HG03108 (cell line): ENCODE measurements around the gene OR5A2.
A peak's percentile ranks its signal among the peaks of the same experiment; 100 is the strongest.
"Not testable (repeated sequence)": the region's sequence is repeated elsewhere in the genome, so short reads cannot be mapped to it uniquely, and the experiment has no call there.

Source experiments
- ATAC-seq: cut with Tn5 transposase; IDR thresholded peaks from one replicate; pipeline ENCODE4 v1.9.1; 2021; ENCODE audit warnings: moderate library complexity; ENCODE audit not compliant: unreplicated experiment

OR5A2 gene, protein sequence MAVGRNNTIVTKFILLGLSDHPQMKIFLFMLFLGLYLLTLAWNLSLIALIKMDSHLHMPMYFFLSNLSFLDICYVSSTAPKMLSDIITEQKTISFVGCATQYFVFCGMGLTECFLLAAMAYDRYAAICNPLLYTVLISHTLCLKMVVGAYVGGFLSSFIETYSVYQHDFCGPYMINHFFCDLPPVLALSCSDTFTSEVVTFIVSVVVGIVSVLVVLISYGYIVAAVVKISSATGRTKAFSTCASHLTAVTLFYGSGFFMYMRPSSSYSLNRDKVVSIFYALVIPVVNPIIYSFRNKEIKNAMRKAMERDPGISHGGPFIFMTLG

DNA sequence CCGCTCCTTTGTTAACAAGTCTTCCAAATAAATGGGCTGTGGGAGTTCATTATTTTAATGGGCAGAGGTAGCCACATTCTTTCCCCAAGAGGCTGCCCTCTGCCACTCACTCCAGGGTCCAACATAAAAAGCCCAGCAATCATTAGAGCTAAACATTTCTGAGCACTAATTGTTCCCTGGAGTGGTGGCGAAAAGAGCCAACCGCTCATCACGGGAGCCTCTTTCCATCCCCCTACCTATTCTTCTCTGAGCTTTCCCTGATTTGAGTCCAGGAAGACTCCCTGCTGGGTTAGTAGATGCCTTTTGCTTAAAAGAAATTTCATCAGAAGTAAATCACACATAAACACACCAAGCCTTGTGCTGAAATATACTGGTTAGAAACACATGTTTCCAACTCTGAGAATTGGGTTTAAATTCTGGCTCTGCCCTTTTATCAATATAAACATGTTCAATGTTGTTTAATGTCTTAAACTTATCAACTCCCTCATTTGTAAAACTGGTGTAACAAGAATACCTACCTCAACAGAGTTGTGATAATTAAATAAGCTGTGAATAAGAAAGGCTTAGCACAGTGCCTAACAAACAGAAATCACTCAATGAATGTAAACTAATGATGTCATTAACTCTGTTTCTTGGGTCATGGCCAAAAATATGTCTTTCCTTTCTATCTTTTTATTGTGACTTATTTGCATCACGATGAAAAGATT lies at the start of gene OR5A2:
Gene OR5A2, minus strand, starts transcription at position 53 of the 707 bp plus-strand sequence. CDS start 3,460 bp downstream, outside the sequence.
- no peak for ATAC-seq

DNA sequence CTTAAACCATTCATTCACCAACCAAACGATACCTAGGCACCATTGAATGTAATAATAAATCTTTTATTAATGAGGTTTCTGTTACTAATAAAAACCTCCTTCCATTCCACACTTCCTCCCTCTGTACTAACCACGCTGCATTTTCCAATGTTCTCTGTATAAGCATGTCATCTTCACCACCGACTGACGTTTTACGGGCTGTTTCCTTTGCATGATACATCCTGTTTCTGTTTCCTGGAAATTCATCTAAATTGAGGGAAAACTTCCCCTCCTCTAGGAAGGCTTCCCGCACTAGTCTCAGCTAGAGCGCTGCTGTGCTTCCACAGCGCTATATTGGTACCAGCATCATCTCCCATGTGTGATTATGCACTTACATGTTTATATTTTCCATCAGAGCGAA lies 49.0 kb upstream of the OR5A2 start:
- no peak for ATAC-seq

DNA sequence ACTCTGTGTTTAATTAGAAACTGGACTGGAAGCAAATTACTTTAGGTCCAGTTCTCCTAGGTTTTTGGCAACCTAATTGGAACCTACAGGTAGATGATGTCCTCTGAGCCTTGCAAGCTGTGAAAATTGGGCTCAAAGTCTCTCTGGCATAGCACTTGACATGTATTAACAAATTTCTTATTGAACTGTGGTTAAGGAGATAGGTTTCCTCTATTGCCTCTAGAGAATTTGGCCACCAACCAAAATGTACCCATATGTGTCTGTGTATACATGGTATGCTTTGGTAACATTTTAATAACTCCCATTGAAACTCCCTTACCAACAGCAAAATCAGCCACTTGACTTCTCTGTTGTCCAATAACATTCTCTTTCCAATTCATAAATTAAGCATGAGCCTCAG lies 46.8 kb upstream of the OR5A2 start, which contains the start of gene OR4D10:
Gene OR4D10, plus strand, starts transcription at position 301 of the 400 bp plus-strand sequence. CDS start 4,115 bp downstream, outside the sequence.
- ATAC-seq: no peak

DNA sequence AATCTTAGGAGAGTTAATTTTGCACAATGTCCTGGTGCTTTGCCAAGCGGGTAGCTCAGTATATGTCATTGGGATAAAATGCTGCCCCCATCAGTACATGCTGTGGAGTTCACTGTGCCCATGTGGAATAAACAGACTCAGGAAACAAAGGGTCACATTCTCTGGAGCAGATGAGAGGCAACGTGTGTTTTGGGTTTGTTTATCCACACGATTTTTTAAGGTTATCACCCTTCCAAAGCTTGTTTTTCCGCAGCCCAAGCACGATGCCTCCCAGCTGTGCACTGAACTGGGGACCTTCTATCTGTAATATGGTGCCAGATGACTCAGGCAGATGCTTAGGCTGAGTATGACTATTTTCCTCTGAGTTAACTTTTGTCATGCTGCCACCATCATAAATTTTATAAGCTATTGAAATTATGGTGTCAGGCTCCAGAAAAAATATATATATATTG lies 37.0 kb upstream of the OR5A2 start:
- no peak for ATAC-seq

DNA sequence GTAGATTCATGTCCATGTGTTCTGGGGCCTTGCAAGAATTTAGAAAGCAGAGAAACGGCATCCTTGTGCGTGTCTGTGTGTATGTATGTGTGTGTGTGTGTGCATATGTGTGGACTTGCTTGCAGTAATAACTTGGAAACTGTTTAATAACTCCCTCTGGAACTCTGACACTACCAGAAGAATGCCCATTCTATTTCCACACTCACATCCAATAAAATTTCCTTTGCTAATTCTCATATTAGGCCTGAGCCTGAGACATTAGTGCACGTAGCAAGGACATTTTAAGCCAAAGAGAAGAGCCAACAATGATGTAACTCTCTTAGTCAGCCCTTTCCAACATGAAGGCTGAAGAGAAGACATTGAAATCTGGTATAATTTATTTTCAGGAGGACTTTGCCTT lies 33.7 kb upstream of the OR5A2 start:
- no peak for ATAC-seq

DNA sequence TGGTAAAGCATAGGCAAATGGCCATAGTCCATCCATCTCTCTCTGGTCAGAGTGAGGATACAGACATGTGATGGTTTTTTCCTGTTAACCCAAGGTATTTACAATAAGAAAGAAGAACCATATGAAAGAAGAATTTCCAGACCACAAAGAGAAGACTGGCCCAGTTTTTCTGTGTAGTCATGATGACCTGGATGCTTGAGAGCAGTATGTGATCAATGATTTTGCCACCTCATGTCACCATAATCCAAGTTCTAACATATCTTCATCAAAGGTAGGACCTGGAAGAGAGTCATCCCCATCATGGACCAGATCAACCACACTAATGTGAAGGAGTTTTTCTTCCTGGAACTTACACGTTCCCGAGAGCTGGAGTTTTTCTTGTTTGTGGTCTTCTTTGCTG lies 30.4 kb upstream of the OR5A2 start, which contains the start of gene OR4D6:
Gene OR4D6, plus strand, starts transcription at position 301 of the 400 bp plus-strand sequence. Its CDS starts 0 bp downstream, at position 301.
- no peak for ATAC-seq

DNA sequence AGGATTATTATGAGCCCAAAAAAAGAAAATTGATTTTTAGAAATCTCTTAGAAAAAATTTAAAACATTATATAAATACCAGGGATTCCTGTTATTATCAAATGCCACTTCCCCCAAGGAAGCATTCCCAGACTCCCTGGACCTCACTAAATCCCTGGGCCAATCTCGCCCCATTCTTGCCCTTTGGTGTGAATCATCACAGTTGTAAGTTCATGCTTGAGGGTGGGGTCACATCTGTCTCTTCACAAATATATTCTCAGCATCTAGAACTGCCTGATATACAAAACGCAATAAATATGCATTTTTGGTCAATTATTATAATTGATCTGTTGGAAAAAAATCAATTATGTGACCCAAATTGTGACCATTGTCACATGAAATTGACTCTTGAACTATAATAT lies 22.3 kb upstream of the OR5A2 start:
- ATAC-seq: no peak

DNA sequence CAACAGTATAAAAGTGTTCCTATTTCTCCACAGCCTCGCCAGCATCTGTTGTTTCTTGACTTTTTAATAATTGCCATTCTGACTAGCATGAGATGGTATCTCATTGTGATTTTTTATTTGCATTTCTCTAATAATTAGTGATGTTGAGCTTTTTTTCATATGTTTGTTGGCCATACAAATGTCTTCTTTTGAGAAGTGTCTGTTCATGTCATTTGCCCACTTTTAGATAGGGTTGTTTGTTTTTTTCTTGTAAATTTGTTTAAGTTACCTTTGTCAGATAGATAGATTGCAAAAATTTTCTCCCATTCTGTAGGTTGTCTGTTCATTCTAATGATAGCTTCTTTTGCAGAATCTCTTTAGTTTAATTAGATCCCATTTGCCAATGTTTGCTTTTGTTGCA lies 19.4 kb upstream of the OR5A2 start:
- ATAC-seq: not testable (repeated sequence)

DNA sequence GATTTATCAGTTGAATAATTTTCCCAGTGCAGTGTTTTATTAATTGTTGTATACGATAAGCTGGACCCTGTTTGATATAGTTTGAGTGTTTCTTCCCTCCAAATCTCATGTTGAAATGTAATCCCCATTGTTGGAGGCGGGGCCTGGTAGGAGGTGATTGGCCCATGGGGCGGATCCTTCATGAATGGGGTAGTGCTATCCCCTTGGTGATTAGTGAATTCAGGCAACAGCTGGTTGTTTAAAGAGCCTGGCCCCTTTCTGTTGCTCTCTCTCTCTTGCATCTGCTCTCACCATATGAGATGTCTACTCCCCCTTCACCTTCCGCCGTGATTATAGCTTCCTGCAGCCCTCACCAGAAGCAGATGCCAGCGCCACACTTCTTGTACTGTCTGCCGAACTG lies 11.6 kb upstream of the OR5A2 start:
- no peak for ATAC-seq

DNA sequence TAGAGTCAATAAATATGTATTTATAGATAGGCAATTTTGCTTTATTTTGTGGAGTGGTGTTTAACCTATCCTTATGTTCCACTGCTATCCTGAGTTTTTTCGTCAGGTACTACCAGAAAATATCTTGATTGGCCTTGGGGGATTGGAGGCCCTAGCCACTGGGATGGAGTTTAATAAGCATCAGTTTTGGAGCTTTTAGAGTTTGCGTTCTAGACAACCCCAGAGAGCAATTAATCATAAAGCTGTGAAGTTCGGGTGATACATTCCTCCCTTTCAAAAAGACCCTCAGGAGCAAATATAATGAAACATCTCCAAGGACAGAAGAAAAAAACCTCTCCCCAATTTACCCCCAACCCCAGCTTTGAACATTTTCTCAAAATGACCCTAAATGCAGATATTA lies 10.0 kb upstream of the OR5A2 start, which contains the start of gene OR5A1:
Gene OR5A1, plus strand, starts transcription at position 301 of the 400 bp plus-strand sequence. CDS start 6,700 bp downstream, outside the sequence.
- no peak for ATAC-seq

DNA sequence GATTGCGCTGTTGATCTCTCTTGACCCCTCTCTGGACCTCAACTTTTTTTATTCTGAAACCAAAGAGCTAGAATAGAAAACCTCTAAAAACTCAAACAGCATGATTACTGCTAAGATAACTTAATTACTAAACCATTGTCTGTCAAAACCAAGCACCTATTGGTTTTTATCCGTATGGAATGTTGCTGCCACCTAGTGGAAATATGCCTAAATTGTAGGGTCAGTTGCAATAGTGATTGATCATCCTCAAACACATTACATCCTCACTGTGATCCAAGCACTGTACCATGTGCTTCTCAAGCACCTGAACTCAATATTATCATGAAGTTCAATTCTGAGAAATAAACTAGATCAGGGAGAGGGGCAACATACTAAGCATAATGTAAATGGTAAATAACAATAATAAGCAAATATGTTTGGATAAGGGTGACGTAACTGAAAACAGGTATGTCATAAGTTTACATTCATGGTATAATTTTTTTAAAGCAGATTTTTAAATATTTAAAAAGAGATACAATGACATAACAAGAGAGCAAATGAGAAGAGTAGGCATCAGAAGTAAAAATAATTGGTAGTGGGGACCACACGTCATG lies 3.8 kb upstream of the OR5A2 start:
- ATAC-seq: peak; percentile 72

DNA sequence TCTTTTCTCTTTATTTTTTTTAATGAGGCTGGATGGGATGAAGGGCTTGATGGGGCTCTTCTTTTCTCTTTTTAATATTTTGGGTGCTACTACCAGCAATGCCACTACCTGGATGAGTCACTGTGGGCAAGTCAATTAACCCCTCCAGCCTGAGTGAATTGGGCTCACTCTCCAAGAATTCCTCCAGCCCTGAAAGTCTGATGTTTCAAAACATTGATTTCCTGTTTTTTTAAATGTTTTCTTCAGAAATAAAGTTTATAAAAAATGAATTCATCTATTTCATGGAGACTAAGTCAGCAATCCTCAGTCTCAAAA lies 812 bp upstream of the OR5A2 start:
- no peak for ATAC-seq

DNA sequence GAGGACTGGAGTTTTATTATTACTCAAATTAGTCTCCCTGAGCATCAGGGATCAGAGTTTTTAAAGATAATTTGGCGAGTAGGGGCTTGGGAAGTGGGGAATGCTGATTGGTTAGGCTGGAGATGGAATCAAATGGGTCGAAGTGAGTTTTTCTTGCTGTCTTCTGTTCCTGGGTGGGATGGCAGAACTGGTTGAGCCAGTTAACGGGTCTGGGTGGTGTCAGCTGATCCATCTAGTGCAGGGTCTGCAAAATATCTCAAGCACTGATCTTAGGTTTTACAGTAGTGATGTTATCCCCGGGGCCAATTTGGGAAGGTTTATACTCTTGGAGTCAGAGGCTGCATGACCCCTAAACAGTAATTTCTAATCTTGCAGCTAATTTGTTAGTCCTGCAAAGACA lies 1.1 kb downstream of the OR5A2 start:
- ATAC-seq: no peak

DNA sequence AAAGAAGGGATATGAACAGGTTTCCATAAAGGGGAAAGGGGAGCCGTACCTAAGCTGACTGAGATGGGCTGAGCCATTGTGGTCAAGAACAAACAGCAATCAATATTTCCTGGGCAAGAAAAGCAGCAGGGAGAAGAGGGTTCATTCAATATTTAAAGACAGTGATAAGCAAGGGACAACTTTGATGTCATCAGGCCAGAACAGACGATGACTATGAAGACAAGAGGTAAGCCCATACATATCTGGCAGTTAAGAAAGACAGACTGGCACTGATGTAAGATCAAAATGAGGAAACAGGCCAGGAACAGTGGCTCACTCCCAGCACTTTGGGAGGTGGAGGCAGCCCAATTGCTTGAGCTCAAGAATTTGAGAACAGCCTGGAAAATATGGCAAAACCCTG lies 2.4 kb downstream of the OR5A2 start:
- ATAC-seq: no peak

DNA sequence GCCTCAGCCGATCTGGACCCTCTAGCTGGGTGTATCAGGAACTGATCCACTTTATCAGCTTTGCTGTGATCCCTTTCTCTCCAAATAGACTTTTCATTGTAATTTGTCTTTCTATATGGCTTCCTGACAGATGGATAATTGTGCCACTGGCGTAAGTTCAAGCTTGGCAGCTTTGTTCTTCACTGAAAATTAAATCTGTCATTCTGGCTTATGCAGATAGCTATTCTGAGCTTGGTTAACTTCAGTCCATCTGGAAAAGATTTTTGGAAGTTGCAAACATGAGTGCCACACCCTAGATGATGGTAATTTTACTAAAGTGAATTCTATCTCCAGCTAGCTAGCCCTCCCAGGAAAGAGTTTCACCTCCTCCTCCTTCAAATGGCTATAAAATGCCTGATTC lies 8.1 kb downstream of the OR5A2 start:
- ATAC-seq: no peak

DNA sequence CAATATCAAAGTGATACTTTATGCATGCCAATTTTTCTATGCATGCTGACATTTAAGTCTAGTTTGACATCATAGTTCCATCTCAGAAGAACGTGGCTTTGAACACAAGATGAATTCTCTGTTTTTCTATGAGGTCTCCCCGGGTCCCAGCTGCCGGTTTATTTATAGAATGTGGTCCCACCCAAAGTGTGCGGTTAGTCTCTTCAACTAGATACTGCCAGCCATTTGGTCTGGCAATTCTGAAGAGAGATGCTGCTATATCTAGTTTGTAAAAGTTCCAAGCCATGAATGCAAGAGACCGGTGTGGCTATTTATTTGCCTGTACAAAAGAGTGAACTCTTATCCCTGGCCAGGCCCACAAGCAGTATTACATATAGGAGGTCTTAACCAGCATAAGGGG lies 9.2 kb downstream of the OR5A2 start:
- no peak for ATAC-seq

DNA sequence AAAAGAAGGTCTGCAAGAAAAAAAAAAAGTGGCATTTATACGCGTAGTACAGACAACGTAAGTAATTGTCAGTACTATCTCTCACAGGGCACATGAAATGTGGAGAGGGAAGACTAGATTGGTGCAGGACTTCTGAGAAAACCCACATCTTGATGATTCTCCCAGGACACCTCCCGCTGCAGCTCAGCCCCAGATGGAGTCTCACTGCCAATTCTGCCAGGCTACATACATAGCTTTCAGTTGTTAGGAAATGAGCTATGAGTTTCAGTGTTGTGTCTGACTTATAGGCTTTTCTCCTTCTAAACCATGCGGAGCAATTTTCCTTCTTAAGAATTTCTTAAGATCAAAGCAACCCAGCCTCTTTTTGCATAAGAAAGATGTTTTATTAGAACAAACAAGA lies 9.6 kb downstream of the OR5A2 start:
- ATAC-seq: no peak

DNA sequence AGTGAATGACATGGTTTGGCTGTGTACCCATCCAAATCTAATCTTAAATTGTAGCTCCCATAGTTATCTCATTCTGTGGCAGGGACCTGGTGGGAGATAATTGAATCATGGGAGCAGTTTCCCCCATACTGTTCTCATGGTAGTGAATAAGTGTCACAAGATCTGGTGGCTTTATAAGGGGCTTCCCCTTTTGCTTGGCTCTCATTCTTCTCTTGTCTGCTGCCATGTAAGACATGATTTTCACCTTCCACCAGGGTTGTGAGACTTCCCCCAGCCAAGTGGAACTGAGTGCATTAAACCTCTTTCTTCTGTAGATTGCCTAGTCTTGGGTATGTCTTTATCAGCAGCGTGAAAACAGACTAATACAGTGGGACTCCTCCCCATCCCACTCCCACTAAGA lies 11.1 kb downstream of the OR5A2 start:
- ATAC-seq: no peak

DNA sequence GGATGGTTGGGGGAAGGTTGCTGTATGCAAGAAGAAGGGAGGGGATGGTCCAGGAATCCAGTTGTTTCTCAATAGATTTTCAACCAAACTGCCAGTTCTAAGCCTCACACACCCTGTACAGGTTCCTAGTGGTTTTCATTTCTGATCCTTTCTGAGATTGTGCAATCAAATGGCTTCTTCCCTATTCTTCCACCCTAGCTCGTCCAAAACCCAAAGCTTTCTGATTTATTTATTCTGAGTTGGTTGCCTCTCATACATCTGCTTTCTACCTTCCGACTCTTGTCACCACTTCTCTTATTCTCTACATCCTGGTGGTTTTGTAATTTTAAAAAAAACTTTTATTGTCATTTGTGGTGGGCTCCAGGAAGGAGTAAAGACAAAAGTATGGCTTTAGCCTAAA lies 12.6 kb downstream of the OR5A2 start:
- no peak for ATAC-seq

DNA sequence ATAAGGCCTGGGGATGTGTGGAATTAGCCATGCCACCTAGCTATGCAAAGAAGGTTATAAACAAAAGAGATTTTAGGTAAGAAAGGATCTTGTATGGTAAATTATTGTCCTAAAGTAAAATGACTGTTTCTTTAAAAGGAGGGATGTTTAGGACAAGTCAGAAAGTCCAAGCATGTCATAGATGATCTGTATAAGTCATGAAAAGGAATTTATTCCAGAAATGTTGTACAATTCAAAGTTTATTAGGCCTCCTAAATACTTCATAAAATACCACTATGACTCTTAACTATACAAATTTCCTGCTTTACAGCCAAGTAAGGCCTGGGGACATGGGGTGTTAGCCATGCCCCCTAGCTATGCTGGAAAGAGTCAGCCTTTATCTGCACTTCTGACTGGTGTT lies 22.7 kb downstream of the OR5A2 start:
- ATAC-seq: no peak

DNA sequence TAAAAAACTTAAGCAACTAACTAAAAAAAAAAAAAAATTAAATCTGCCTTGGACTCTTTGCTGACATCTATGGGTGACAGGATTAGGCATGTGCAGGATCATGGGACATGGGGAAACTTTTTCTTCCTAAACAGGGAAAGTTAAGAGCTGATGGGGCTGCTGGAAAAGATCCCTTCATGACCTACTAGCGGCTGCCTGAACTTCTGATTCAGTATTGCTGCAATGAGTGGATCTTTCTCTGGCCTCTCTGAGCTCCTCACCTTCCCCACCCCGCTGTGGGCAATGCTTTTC lies 25.0 kb downstream of the OR5A2 start:
- no peak for ATAC-seq
